NCI-H1436 (cell line): ENCODE results near the gene PEDS1.
"Not testable (repeated sequence)": the region's sequence is repeated elsewhere in the genome, so short reads cannot be mapped to it uniquely, and the experiment has no call there.

Experiments
- DNase-seq: peaks from one replicate; lab custom pipeline; 2025; lab: John Stamatoyannopoulos, UW

Gene PEDS1

GRCh38 chr20:50190251-50191064 lies 36.9 kb upstream of the PEDS1 start, which contains the start of gene CEBPB:
TSS of gene CEBPB (plus strand) at chr20:50190830. CDS start at chr20:50191034, 204 bp downstream.
- DNase-seq, result peak; percentile 84

GRCh38 chr20:50189681-50190250 lies 36.2 kb upstream of the PEDS1 start:
- DNase-seq, result no peak

GRCh38 chr20:50188879-50189680 lies 35.6 kb upstream of the PEDS1 start:
- no peak for DNase-seq

- DNase-seq, result no peak
Observed at GRCh38 chr20:50188287-50188688, 34.8 kb upstream of the PEDS1 start.

GRCh38 chr20:50187403-50188051 lies 34.0 kb upstream of the PEDS1 start:
- DNase-seq, result no peak

- no peak for DNase-seq
Observed at GRCh38 chr20:50186987-50187402, 33.5 kb upstream of the PEDS1 start.

GRCh38 chr20:50186151-50186885 lies 32.8 kb upstream of the PEDS1 start:
- peak; percentile 77 for DNase-seq

- no peak for DNase-seq
Observed at GRCh38 chr20:50185426-50185825, 31.9 kb upstream of the PEDS1 start.

GRCh38 chr20:50182346-50182745 lies 28.8 kb upstream of the PEDS1 start:
- DNase-seq, result no peak

- no peak for DNase-seq
Observed at GRCh38 chr20:50181344-50181743, 27.8 kb upstream of the PEDS1 start.

- not testable (repeated sequence) for DNase-seq
Observed at GRCh38 chr20:50178672-50179071, 25.1 kb upstream of the PEDS1 start.

GRCh38 chr20:50175938-50176933 lies 22.7 kb upstream of the PEDS1 start:
- DNase-seq, result no peak

- DNase-seq, result no peak
Observed at GRCh38 chr20:50174456-50174855, 20.9 kb upstream of the PEDS1 start.

- peak; percentile 2 for DNase-seq
Observed at GRCh38 chr20:50172347-50173013, 19.0 kb upstream of the PEDS1 start.

GRCh38 chr20:50170549-50171220 lies 17.2 kb upstream of the PEDS1 start:
- DNase-seq, result no peak

- DNase-seq, result peak; percentile 57
Observed at GRCh38 chr20:50169329-50169823, 15.9 kb upstream of the PEDS1 start.

GRCh38 chr20:50165684-50166554 lies 12.4 kb upstream of the PEDS1 start:
- peak; percentile 96 for DNase-seq
